GM12878 (cell line): Measurements from ENCODE around the gene TULP4. TPM values are rescaled to one million over a fixed set of nuclear protein-coding genes. Genes with fewer than 3 reads are reported as not detected.

ENCODE experiments used
- ATAC-seq: fragments of 200-7000 bp; cut with Tn5 transposase; 3 replicates; pipeline ENCODE4 v1.9.1; 2020; ENCODE audit warnings: mild to moderate bottlenecking, moderate library complexity
- BruUV-seq: library from RNA; stranded (reverse); fragments of 400-500 nt; replicated peaks from 2 replicates; lab custom pipeline; 2021; lab: Mats Ljungman, UMichigan
- CTCF ChIA-PET: fragments of 300-600 bp; sonication (Branson Sonifier 250); formaldehyde crosslinking; extraction: SDS; loops from one replicate; lab custom pipeline; 2021; ENCODE audit warnings: inconsistent platforms; lab: Yijun Ruan, JAX
- POLR2A ChIA-PET: fragments of 350-600 bp; formaldehyde crosslinking; extraction: SDS; loops from one replicate; lab custom pipeline; 2021; ENCODE audit warnings: inconsistent platforms; lab: Charles Lee
- RAD21 ChIA-PET: fragments of 300-600 bp; sonication (Branson Sonifier 250); formaldehyde crosslinking; loops from one replicate; lab custom pipeline; 2023; ENCODE audit warnings: antibody characterized with exemption; ENCODE audit not compliant: unreplicated experiment; lab: Charles Lee
- SMC1A ChIA-PET: fragments of 300-600 bp; sonication (Branson Sonifier 250); formaldehyde crosslinking; loops from one replicate; lab custom pipeline; 2023; ENCODE audit not compliant: unreplicated experiment, uncharacterized antibody; lab: Charles Lee
- DNase-seq: peaks from one replicate; pipeline ENCODE4 v3.0.0-alpha.2; 2011; ENCODE audit warnings: low read depth, low spot score
- FAIRE-seq: peaks from 3 replicates; lab custom pipeline; 2011; peaks lifted over from hg19 to GRCh38; lab: Jason Lieb, UNC
- H2AFZ ChIP-seq: 2 replicates; pipeline ENCODE4 v1.6.0; 2011; ENCODE audit warnings: low read depth, low read length, control low read depth; ENCODE audit not compliant: control insufficient read depth
- H3K27ac ChIP-seq: 2 replicates; pipeline ENCODE4 v1.5.1; 2011; ENCODE audit warnings: control low read depth; ENCODE audit not compliant: control insufficient read depth, insufficient read depth
- H3K27me3 ChIP-seq, 2 experiments: replicated peaks in 1 of 2; 2 replicates each; pipeline versions ENCODE4 v1.6.0 to v1.6.1; 2011; ENCODE audit warnings: low read length in 1 of 2; ENCODE audit not compliant: control insufficient read depth in 2 of 2, insufficient read depth in 2 of 2
- H3K36me3 ChIP-seq, 2 experiments: 2 replicates each; pipeline ENCODE4 v1.5.1; 2011; ENCODE audit warnings: low read length in 1 of 2; ENCODE audit not compliant: control insufficient read depth in 2 of 2, insufficient read depth in 2 of 2
- H3K4me1 ChIP-seq: 2 replicates; pipeline ENCODE4 v1.6.1; 2011; ENCODE audit warnings: mild to moderate bottlenecking, low read length, moderate library complexity, mixed read lengths; ENCODE audit not compliant: control insufficient read depth, insufficient read depth
- H3K4me2 ChIP-seq: 2 replicates; pipeline ENCODE4 v1.6.0; 2011; ENCODE audit warnings: control low read depth; ENCODE audit not compliant: control insufficient read depth, insufficient read depth
- H3K4me3 ChIP-seq: fragments of 200-600 bp; sonication (generic); 2 replicates; pipeline ENCODE4 v1.5.1; 2016
- H3K79me2 ChIP-seq: 2 replicates; pipeline ENCODE4 v1.6.0; 2011; ENCODE audit warnings: low read length; ENCODE audit not compliant: control insufficient read depth, insufficient read depth
- H3K9ac ChIP-seq: 2 replicates; pipeline ENCODE4 v1.8.0; 2011; ENCODE audit warnings: low read length, control low read depth, mixed read lengths; ENCODE audit not compliant: control insufficient read depth, insufficient read depth
- H3K9me3 ChIP-seq: replicated peaks from 3 replicates; pipeline ENCODE4 v1.5.1; 2011; ENCODE audit warnings: mild to moderate bottlenecking, low read length; ENCODE audit not compliant: control insufficient read depth, insufficient read depth
- H4K20me1 ChIP-seq: 2 replicates; pipeline ENCODE4 v1.6.0; 2011; ENCODE audit not compliant: control insufficient read depth, insufficient read depth
- BCL3 ChIP-seq: IDR thresholded peaks from 2 replicates; pipeline ENCODE4 v1.6.1; 2011; ENCODE audit warnings: borderline replicate concordance, low read depth, mild to moderate bottlenecking, moderate library complexity, low read length; ENCODE audit not compliant: insufficient read depth, poor library complexity, severe bottlenecking
- ZBTB4 ChIP-seq: fragments of 450-650 bp; formaldehyde crosslinking; IDR thresholded peaks from 2 replicates; pipeline ENCODE4 v1.4.0; 2022; ENCODE audit warnings: mild to moderate bottlenecking, moderate library complexity
- WGBS: methylation state at CpG from one replicate; pipeline ENCODE4 v1.1.6; 2016; ENCODE audit warnings: low lambda C conversion rate; ENCODE audit not compliant: insufficient replicate concordance, insufficient coverage; ENCODE audit errors: missing lambda C conversion rate; 5-methylcytosine and 5-hydroxymethylcytosine counted together
- in situ Hi-C: fragments of 300-500 bp; cut with MboI; formaldehyde crosslinking; loops from 9 replicates; pipeline ENCODE4 v1.14.3; 2018; ENCODE audit warnings: mixed read lengths
- intact Hi-C: fragments of 100-400 bp; cut with micrococcal nuclease; formaldehyde crosslinking; loops from one replicate; pipeline ENCODE4 v1.14.2; 2022; ENCODE audit not compliant: unreplicated experiment
- polyA plus RNA-seq, 11 experiments: library from polyadenylated mRNA; depleted of rRNA in 4 of 11; unstranded in 6 of 11; stranded (reverse) in 5 of 11; fragments of >200 nt; fragmentation: Nextera tagmentation in 4 of 11; fragmentation: Illumina TruSeq in 1 of 11; extraction: Ambion mirVana in 4 of 11; extraction: Trizol in 1 of 11; gene quantifications; 1 replicate in 1 of 11; 2 replicates in 10 of 11; pipeline versions ENCODE4 v1.2.1 to v1.2.3, GENCODE V29; 2011 to 2016; ENCODE audit warnings: inconsistent platforms in 2 of 11, missing spikeins in 2 of 11, low read depth in 1 of 11
- total RNA-seq, 4 experiments: library from RNA; depleted of rRNA in 3 of 4; stranded (reverse); fragments of >200 nt in 3 of 4; fragmentation: Illumina TruSeq in 1 of 4; extraction: Trizol in 1 of 4; gene quantifications; 2 replicates each; pipeline versions ENCODE4 v1.2.1 to v1.2.3, GENCODE V29; 2013 to 2021

The TULP4 gene
- total and polyA plus RNA-seq, 10 of the 15 experiments (the other 5 are each of a cell fraction or from before 2014, with no cell fraction given), result 0.73 to 31.8 (median 14.0) TPM

GRCh38 chr6:158399040-158399700 lies 86.9 kb downstream of the TULP4 start:
- no peaks in the 10 kb centered on the region; the same call in 1 of the 2 replicates for H4K20me1 ChIP-seq
- no peak overlapping the region for H3K4me2 ChIP-seq
- POLR2A ChIA-PET, result interaction anchor here (0.5 to 1.1 kb wide), 4 partner anchors 9 to 118 kb away, joined by 3 to 4 read pairs (median 4); no protein-coding TSS in a partner anchor
- RAD21 ChIA-PET, result interaction anchor here (1.0 kb wide), 1 partner anchor 120 kb away, joined by 4 read pairs; no protein-coding TSS in a partner anchor
- H3K27ac ChIP-seq, result no peak overlapping the region
- H3K4me3 ChIP-seq, result no peak overlapping the region
- CTCF ChIA-PET, result interaction anchor here (0.6 to 1.1 kb wide), 2 partner anchors 12 to 38 kb away, joined by 3 to 4 read pairs; no protein-coding TSS in a partner anchor
- H3K4me1 ChIP-seq, result no peaks in the 10 kb centered on the region
- BruUV-seq, result no TSS peak
- no peaks in the 10 kb centered on the region for H3K79me2 ChIP-seq
- H3K9me3 ChIP-seq, result no peaks in the 10 kb centered on the region; the same call in 2 of the 3 replicates
- intact Hi-C loops, result no loop called here
- WGBS, result 65% methylated on average over 3 of the region's 3 CpGs
- no peaks in the 10 kb centered on the region for H3K27me3 ChIP-seq
- TF ChIP-seq ZBTB4 (no peak), BCL3 (no peak)
- TF ChIP-seq, all 136 proteins: peak for 0
- Histone ChIP-seq H3K36me3 (no peaks in the 10 kb centered on the region; a peak in 1 of 4 replicates), H3K9ac (no peak overlapping the region), H2AFZ (no peak overlapping the region)
- in situ Hi-C loops, result no loop called here
- ATAC-seq, result no peak
- no peak for DNase-seq
- FAIRE-seq, result no peak
- SMC1A ChIA-PET, result interaction anchor here (0.8 to 1.6 kb wide), 3 partner anchors 13 to 97 kb away, joined by 3 to 4 read pairs (median 4); no protein-coding TSS in a partner anchor
